HepG2 (cell line): ENCODE measurements around the gene CCZ1B. TPM values are rescaled to one million over a fixed set of nuclear protein-coding genes. Genes with fewer than 3 reads are reported as not detected.
A peak's percentile ranks its signal among the peaks of the same experiment; 100 is the strongest.
"Not testable (repeated sequence)": the region's sequence is repeated elsewhere in the genome, so short reads cannot be mapped to it uniquely, and the experiment has no call there.

Experiments used
- BRD4 ChIP-seq: sonication (generic); formaldehyde crosslinking; IDR thresholded peaks from 2 replicates; pipeline ENCODE4 v1.4.0; 2020; ENCODE audit warnings: missing genetic modification reagents
- ETV5 ChIP-seq: IDR thresholded peaks from 2 replicates; pipeline ENCODE4 v1.6.1; 2018; ENCODE audit warnings: missing biosample characterization, missing genetic modification reagents, inconsistent platforms, borderline replicate concordance
- FOXK1 ChIP-seq: sonication (generic); formaldehyde crosslinking; IDR thresholded peaks from 2 replicates; pipeline ENCODE4 v1.4.0; 2020; ENCODE audit warnings: low read depth, missing genetic modification reagents, borderline replicate concordance
- FOXO1 ChIP-seq: sonication (generic); formaldehyde crosslinking; IDR thresholded peaks from 2 replicates; pipeline ENCODE4 v1.4.0; 2020; ENCODE audit warnings: missing genetic modification reagents
- IRF2 ChIP-seq: IDR thresholded peaks from 2 replicates; pipeline ENCODE4 v1.6.1; 2018; ENCODE audit warnings: missing genetic modification reagents, missing compliant biosample characterization
- KLF11 ChIP-seq: IDR thresholded peaks from 2 replicates; pipeline ENCODE4 v1.6.1; 2016; ENCODE audit warnings: missing compliant biosample characterization
- NKX3-1 ChIP-seq: sonication (generic); formaldehyde crosslinking; IDR thresholded peaks from 2 replicates; pipeline ENCODE4 v1.5.0; 2020; ENCODE audit warnings: missing genetic modification reagents
- RBFOX2 ChIP-seq: fragments of 200-400 bp; formaldehyde crosslinking; IDR thresholded peaks from 2 replicates; pipeline ENCODE4 v1.6.1; 2017; ENCODE audit warnings: low read depth, mild to moderate bottlenecking, low read length
- RXRB ChIP-seq: IDR thresholded peaks from 2 replicates; pipeline ENCODE4 v1.6.1; 2016; ENCODE audit warnings: borderline replicate concordance, missing genetic modification reagents, missing compliant biosample characterization
- SALL2 ChIP-seq: sonication (generic); formaldehyde crosslinking; IDR thresholded peaks from 2 replicates; pipeline ENCODE4 v1.8.1; 2023; ENCODE audit warnings: mild to moderate bottlenecking, missing genetic modification reagents, inconsistent platforms
- SAP130 ChIP-seq: IDR thresholded peaks from 2 replicates; pipeline ENCODE4 v1.6.1; 2016; ENCODE audit warnings: low read depth
- SP1 ChIP-seq, 2 experiments: fragments of 450-650 bp in 1 of 2; sonication (generic) in 1 of 2; formaldehyde crosslinking in 1 of 2; IDR thresholded peaks; 2 replicates each; pipeline versions ENCODE4 v1.4.0 to v1.6.1; 2016 to 2020; ENCODE audit warnings: missing genetic modification reagents in 1 of 2
- YEATS2 ChIP-seq: sonication (generic); formaldehyde crosslinking; IDR thresholded peaks from 2 replicates; pipeline ENCODE4 v1.4.0; 2020; ENCODE audit warnings: missing genetic modification reagents, borderline replicate concordance
- ZNF331 ChIP-seq: sonication (generic); formaldehyde crosslinking; IDR thresholded peaks from 2 replicates; pipeline ENCODE4 v1.4.0; 2020; ENCODE audit warnings: missing genetic modification reagents
- polyA plus RNA-seq, 8 experiments: library from polyadenylated mRNA; depleted of rRNA in 3 of 8; stranded (reverse) in 7 of 8; unstranded in 1 of 8; fragments of >200 nt; fragmentation: Illumina TruSeq in 4 of 8; extraction: Trizol in 4 of 8; gene quantifications; 2 replicates each; pipeline versions ENCODE4 v1.2.1 to v1.2.3, GENCODE V29; 2011 to 2016; ENCODE audit warnings: low read depth in 4 of 8, missing spikeins in 1 of 8, mixed read lengths in 1 of 8; ENCODE audit not compliant: insufficient read depth in 1 of 8
- total RNA-seq, 5 experiments: library from RNA; depleted of rRNA; stranded (reverse); fragments of >200 nt; fragmentation: Illumina TruSeq; extraction: Trizol; gene quantifications; 2 replicates each; pipeline ENCODE4 v1.2.3, GENCODE V29; 2016; ENCODE audit warnings: low read depth in 1 of 5
- TF ChIP-seq, protein P1 (sequence below): sonication (generic); formaldehyde crosslinking; IDR thresholded peaks from 2 replicates; pipeline ENCODE4 v1.4.0; 2020; ENCODE audit warnings: missing genetic modification reagents, borderline replicate concordance
- TF ChIP-seq, protein P2 (sequence below): sonication (generic); formaldehyde crosslinking; IDR thresholded peaks from 2 replicates; pipeline ENCODE4 v1.4.0; 2020; ENCODE audit warnings: missing genetic modification reagents
- TF ChIP-seq, protein P3 (sequence below): IDR thresholded peaks from 2 replicates; pipeline ENCODE4 v1.4.0; 2020; ENCODE audit warnings: mild to moderate bottlenecking, missing genetic modification reagents
- TF ChIP-seq, protein P4 (sequence below): sonication (generic); formaldehyde crosslinking; IDR thresholded peaks from 2 replicates; pipeline ENCODE4 v1.5.0; 2020; ENCODE audit warnings: mild to moderate bottlenecking, missing genetic modification reagents, moderate library complexity
- TF ChIP-seq, protein P5 (sequence below): IDR thresholded peaks from 2 replicates; pipeline ENCODE4 v1.6.1; 2016; ENCODE audit warnings: low read depth, borderline replicate concordance
- TF ChIP-seq, protein P6 (sequence below): IDR thresholded peaks from 2 replicates; pipeline ENCODE4 v1.6.1; 2016; ENCODE audit warnings: missing compliant biosample characterization, missing genetic modification reagents, borderline replicate concordance

CCZ1B gene
- total and polyA plus RNA-seq, 2 of the 13 experiments (the other 11 are each of a cell fraction or from before 2014, with no cell fraction given) = 24.4 to 50.0 TPM

DNA sequence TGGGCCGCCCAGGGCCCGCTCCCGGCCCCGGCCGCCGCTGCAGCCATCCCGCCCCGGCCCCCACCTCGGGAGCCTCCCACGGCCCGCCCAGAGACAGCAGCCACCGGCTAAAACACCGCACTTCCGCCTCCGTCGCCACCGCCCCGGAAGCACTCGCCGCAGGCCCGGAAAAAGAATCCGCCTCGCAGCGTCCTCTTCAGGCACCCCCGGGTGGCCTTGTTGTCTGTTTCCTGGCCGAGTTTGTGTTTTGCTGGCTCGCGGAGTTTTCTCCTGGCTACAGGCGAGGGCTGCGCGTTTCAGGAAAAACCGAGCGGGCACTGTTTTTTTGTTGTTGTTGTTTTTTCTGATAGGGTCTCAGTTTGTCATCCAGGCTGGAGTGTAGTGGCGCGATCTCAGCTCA lies at the start of gene CCZ1B (continued):
- TF ChIP-seq, protein P1, sequence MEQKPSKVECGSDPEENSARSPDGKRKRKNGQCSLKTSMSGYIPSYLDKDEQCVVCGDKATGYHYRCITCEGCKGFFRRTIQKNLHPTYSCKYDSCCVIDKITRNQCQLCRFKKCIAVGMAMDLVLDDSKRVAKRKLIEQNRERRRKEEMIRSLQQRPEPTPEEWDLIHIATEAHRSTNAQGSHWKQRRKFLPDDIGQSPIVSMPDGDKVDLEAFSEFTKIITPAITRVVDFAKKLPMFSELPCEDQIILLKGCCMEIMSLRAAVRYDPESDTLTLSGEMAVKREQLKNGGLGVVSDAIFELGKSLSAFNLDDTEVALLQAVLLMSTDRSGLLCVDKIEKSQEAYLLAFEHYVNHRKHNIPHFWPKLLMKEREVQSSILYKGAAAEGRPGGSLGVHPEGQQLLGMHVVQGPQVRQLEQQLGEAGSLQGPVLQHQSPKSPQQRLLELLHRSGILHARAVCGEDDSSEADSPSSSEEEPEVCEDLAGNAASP (CRISPR knock-in tag) = peak; percentile 54; the same call in 1 of the 2 replicates
- TF ChIP-seq, protein P2, sequence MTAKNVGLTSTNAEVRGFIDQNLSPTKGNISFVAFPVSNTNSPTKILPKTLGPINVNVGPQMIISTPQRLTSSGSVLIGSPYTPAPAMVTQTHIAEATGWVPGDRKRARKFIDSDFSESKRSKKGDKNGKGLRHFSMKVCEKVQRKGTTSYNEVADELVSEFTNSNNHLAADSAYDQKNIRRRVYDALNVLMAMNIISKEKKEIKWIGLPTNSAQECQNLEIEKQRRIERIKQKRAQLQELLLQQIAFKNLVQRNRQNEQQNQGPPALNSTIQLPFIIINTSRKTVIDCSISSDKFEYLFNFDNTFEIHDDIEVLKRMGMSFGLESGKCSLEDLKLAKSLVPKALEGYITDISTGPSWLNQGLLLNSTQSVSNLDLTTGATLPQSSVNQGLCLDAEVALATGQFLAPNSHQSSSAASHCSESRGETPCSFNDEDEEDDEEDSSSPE (CRISPR knock-in tag) = 0 out of 2 replicates have a peak, but pooled peaks have one; percentile 28
- TF ChIP-seq, protein P3, sequence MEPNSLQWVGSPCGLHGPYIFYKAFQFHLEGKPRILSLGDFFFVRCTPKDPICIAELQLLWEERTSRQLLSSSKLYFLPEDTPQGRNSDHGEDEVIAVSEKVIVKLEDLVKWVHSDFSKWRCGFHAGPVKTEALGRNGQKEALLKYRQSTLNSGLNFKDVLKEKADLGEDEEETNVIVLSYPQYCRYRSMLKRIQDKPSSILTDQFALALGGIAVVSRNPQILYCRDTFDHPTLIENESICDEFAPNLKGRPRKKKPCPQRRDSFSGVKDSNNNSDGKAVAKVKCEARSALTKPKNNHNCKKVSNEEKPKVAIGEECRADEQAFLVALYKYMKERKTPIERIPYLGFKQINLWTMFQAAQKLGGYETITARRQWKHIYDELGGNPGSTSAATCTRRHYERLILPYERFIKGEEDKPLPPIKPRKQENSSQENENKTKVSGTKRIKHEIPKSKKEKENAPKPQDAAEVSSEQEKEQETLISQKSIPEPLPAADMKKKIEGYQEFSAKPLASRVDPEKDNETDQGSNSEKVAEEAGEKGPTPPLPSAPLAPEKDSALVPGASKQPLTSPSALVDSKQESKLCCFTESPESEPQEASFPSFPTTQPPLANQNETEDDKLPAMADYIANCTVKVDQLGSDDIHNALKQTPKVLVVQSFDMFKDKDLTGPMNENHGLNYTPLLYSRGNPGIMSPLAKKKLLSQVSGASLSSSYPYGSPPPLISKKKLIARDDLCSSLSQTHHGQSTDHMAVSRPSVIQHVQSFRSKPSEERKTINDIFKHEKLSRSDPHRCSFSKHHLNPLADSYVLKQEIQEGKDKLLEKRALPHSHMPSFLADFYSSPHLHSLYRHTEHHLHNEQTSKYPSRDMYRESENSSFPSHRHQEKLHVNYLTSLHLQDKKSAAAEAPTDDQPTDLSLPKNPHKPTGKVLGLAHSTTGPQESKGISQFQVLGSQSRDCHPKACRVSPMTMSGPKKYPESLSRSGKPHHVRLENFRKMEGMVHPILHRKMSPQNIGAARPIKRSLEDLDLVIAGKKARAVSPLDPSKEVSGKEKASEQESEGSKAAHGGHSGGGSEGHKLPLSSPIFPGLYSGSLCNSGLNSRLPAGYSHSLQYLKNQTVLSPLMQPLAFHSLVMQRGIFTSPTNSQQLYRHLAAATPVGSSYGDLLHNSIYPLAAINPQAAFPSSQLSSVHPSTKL = peak; percentile 55
- TF ChIP-seq KLF11 (CRISPR knock-in tag) (0 out of 2 replicates have a peak, but pooled peaks have one; percentile 66), RBFOX2 (peak; percentile 71), YEATS2 (CRISPR knock-in tag) (peak; percentile 82), IRF2 (CRISPR knock-in tag) (peak; percentile 78), ZNF331 (0 out of 2 replicates have a peak, but pooled peaks have one; percentile 58), NKX3-1 (CRISPR knock-in tag) (0 out of 2 replicates have a peak, but pooled peaks have one; percentile 61), FOXO1 (CRISPR knock-in tag) (0 out of 2 replicates have a peak, but pooled peaks have one; percentile 33), BRD4 (CRISPR knock-in tag) (peak; percentile 55; the same call in 1 of the 2 replicates), RXRB (peak; percentile 42; the same call in 1 of the 2 replicates), SALL2 (peak; percentile 51; the same call in 1 of the 2 replicates), ETV5 (CRISPR knock-in tag) (peak; percentile 74), FOXK1 (peak; percentile 84; the same call in 1 of the 2 replicates), SP1 (CRISPR knock-in tag; IDR thresholded peaks at IDR 0.05) (peak; percentile 52; the same call in 1 of the 2 replicates), SAP130 (CRISPR knock-in tag) (peak; percentile 92)
- TF ChIP-seq, protein P4, sequence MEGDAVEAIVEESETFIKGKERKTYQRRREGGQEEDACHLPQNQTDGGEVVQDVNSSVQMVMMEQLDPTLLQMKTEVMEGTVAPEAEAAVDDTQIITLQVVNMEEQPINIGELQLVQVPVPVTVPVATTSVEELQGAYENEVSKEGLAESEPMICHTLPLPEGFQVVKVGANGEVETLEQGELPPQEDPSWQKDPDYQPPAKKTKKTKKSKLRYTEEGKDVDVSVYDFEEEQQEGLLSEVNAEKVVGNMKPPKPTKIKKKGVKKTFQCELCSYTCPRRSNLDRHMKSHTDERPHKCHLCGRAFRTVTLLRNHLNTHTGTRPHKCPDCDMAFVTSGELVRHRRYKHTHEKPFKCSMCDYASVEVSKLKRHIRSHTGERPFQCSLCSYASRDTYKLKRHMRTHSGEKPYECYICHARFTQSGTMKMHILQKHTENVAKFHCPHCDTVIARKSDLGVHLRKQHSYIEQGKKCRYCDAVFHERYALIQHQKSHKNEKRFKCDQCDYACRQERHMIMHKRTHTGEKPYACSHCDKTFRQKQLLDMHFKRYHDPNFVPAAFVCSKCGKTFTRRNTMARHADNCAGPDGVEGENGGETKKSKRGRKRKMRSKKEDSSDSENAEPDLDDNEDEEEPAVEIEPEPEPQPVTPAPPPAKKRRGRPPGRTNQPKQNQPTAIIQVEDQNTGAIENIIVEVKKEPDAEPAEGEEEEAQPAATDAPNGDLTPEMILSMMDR = peak; percentile 55
- TF ChIP-seq, protein P5, sequence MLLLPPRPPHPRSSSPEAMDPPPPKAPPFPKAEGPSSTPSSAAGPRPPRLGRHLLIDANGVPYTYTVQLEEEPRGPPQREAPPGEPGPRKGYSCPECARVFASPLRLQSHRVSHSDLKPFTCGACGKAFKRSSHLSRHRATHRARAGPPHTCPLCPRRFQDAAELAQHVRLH (CRISPR knock-in tag) = peak; percentile 79; the same call in 1 of the 2 replicates
- TF ChIP-seq, protein P6, sequence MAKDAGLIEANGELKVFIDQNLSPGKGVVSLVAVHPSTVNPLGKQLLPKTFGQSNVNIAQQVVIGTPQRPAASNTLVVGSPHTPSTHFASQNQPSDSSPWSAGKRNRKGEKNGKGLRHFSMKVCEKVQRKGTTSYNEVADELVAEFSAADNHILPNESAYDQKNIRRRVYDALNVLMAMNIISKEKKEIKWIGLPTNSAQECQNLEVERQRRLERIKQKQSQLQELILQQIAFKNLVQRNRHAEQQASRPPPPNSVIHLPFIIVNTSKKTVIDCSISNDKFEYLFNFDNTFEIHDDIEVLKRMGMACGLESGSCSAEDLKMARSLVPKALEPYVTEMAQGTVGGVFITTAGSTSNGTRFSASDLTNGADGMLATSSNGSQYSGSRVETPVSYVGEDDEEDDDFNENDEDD (CRISPR knock-in tag) = peak; percentile 35; the same call in 1 of the 2 replicates
- TF ChIP-seq SP1 (IDR thresholded peaks at IDR 0.05) = not testable (repeated sequence)
